Retinal pigment epithelial cell (primary cell): ENCODE measurements around the gene JTB.
A peak's percentile ranks its signal among the peaks of the same experiment; 100 is the strongest.

Experiments used
- DNase-seq: peaks from one replicate; pipeline ENCODE4 v3.0.0-alpha.2; 2010; ENCODE audit warnings: low read depth
- H3K4me3 ChIP-seq: 2 replicates; pipeline ENCODE4 v1.5.1; 2011; ENCODE audit warnings: mild to moderate bottlenecking, low read length, control low read depth, moderate library complexity
- CTCF ChIP-seq: conservative IDR thresholded peaks from 2 replicates; pipeline ENCODE4 v1.5.1; 2011; ENCODE audit warnings: low read depth, low read length, control low read depth, inconsistent platforms

JTB gene

GRCh38 chr1:153976819-153977249 is 640 bp downstream of the JTB start:
- no peak for DNase-seq
- TF ChIP-seq CTCF: no peak
- H3K4me3 ChIP-seq: peak overlapping the region; percentile 75

- H3K4me3 ChIP-seq: no peak overlapping the region
- no peak for TF ChIP-seq CTCF
- no peak for DNase-seq
Observed at GRCh38 chr1:153973525-153973924, 3.9 kb downstream of the JTB start.

GRCh38 chr1:153973071-153973470 is 4.4 kb downstream of the JTB start:
- no peak overlapping the region for H3K4me3 ChIP-seq
- DNase-seq: no peak
- no peak for TF ChIP-seq CTCF

GRCh38 chr1:153970346-153970745 is 7.1 kb downstream of the JTB start:
- H3K4me3 ChIP-seq: no peak overlapping the region
- DNase-seq: no peak
- no peak for TF ChIP-seq CTCF

- TF ChIP-seq CTCF: no peak
- H3K4me3 ChIP-seq: peak overlapping the region; percentile 38
- DNase-seq: no peak
Observed at GRCh38 chr1:153968972-153969371, 8.5 kb downstream of the JTB start.

- H3K4me3 ChIP-seq: peak overlapping the region; percentile 38
- no peak for DNase-seq
- TF ChIP-seq CTCF: no peak
Observed at GRCh38 chr1:153968408-153968807, 9.1 kb downstream of the JTB start.

- peak overlapping the region; percentile 38 for H3K4me3 ChIP-seq
- DNase-seq: no peak
- TF ChIP-seq CTCF: no peak
Observed at GRCh38 chr1:153968000-153968363, 9.5 kb downstream of the JTB start.
